ENCODE results near the gene AUTS2. TPM values are rescaled to one million over a fixed set of nuclear protein-coding genes. Genes with fewer than 3 reads are reported as not detected.

Gene AUTS2
- total RNA-seq, 1 experiment from 2014 or later = 256 TPM

- no peak overlapping the region for H4K91ac ChIP-seq (ENCODE audit: insufficient read length, low read depth, low read length)
- Mint-ChIP-seq H3K36me3 (ENCODE audit: insufficient read depth in 1 of 3, low read depth in 3 of 3) (no peaks in the 10 kb centered on the region), H3K4me1 (peaks cover 23 to 26% of the 10 kb centered on the region in 2 experiments), H3K27me3 (ENCODE audit: low read depth) (no peaks in the 10 kb centered on the region), H3K27ac (no peak overlapping the region), H3K9me3 (no peaks in the 10 kb centered on the region), H3K4me3 (no peak overlapping the region)
- TF ChIP-seq CTCF (conservative IDR thresholded peaks at IDR 0.05) = no peak
- H3K4ac ChIP-seq (ENCODE audit: low read depth, low read length) = no peak overlapping the region
- H3K79me2 ChIP-seq (ENCODE audit: insufficient read depth, low read length) = no peaks in the 10 kb centered on the region
- no peak overlapping the region for H2BK15ac ChIP-seq (ENCODE audit: low read depth, low read length)
- no peaks in the 10 kb centered on the region for H3K9me3 ChIP-seq (ENCODE audit: control insufficient read depth, low read depth, low read length)
- no peak overlapping the region for H2BK12ac ChIP-seq (ENCODE audit: insufficient read length, low read depth, low read length)
- no peak overlapping the region for H3K9ac ChIP-seq (ENCODE audit: extremely low read depth, insufficient read length, low read length)
- no peak overlapping the region for H3K56ac ChIP-seq (ENCODE audit: insufficient read length, low read depth, low read length)
- H2AFZ ChIP-seq (ENCODE audit: low read length) = no peak overlapping the region
- no peak overlapping the region for H2BK120ac ChIP-seq (ENCODE audit: low read depth, low read length, poor library complexity, severe bottlenecking)
- H3K27me3 ChIP-seq (ENCODE audit: insufficient read depth, low read length) = no peaks in the 10 kb centered on the region
- H4K20me1 ChIP-seq (ENCODE audit: control insufficient read depth, insufficient read depth, insufficient read length) = no peaks in the 10 kb centered on the region
- peaks cover 2% of the 10 kb centered on the region; the same call in 1 of the 2 replicates for H3K4me1 ChIP-seq (ENCODE audit: insufficient read depth, low read length)
- no peak overlapping the region for H3K27ac ChIP-seq (ENCODE audit: insufficient read length, low read depth, low read length)
- no CpG with 5 or more reads among the region's 1 CpG for WGBS (ENCODE audit: extremely low coverage, insufficient read length, low lambda C conversion rate)
- H3K4me2 ChIP-seq (ENCODE audit: insufficient read depth, insufficient read length, low read length) = no peak overlapping the region
- H3K18ac ChIP-seq (ENCODE audit: insufficient read length, low read depth, low read length) = no peak overlapping the region
- no peak overlapping the region for H2BK20ac ChIP-seq (ENCODE audit: low read depth, low read length, poor library complexity, severe bottlenecking)
- H4K8ac ChIP-seq (replicated peaks; ENCODE audit: insufficient read length, low read depth, low read length) = no peak overlapping the region
- H3K79me1 ChIP-seq (ENCODE audit: insufficient read depth, low read depth, low read length, poor library complexity, severe bottlenecking) = no peaks in the 10 kb centered on the region
- no peak overlapping the region for H2AK5ac ChIP-seq (ENCODE audit: insufficient read length, low read length)
- no peak overlapping the region for H2BK5ac ChIP-seq (ENCODE audit: insufficient read length, low read length)
- H3K14ac ChIP-seq (ENCODE audit: insufficient read depth, low read length) = no peak overlapping the region
- no peak overlapping the region for H3K23ac ChIP-seq (ENCODE audit: insufficient read length, low read depth, low read length)
- DNase-seq = no peak
- no peaks in the 10 kb centered on the region for H3K23me2 ChIP-seq (ENCODE audit: insufficient read length, low read depth, low read length, poor library complexity, severe bottlenecking)
- H3T11ph ChIP-seq (ENCODE audit: low read length) = no peak overlapping the region
- no peak overlapping the region for H4K5ac ChIP-seq (ENCODE audit: insufficient read length, low read depth, low read length)
Measured at GRCh38 chr7:69768986-69769595, 170.8 kb downstream of the AUTS2 start.

All from H9 (cell line).